Endothelial cell of umbilical vein (primary cell): ENCODE measurements around the gene CNIH4.

Experiments
- GATA2 ChIP-seq: IDR thresholded peaks from 2 replicates; pipeline ENCODE4 v1.7.0; 2011; ENCODE audit warnings: low read depth, mild to moderate bottlenecking, moderate library complexity, mixed read lengths, low read length; ENCODE audit not compliant: insufficient read length, insufficient read depth
- POLR2A ChIP-seq: IDR thresholded peaks from 2 replicates; pipeline ENCODE4 v1.6.1; 2012; ENCODE audit warnings: low read depth, mild to moderate bottlenecking, control low read depth, low read length
- TF ChIP-seq, protein P1 (sequence below), 2 donors: IDR thresholded peaks; 1 replicate in 1 of 2; 2 replicates in 1 of 2; pipeline ENCODE4 v1.5.1; 2011; ENCODE audit warnings: low read length in 2 of 2, mild to moderate bottlenecking in 2 of 2, moderate library complexity in 2 of 2, control low read depth in 1 of 2, inconsistent platforms in 1 of 2, low read depth in 1 of 2; ENCODE audit not compliant: insufficient read depth in 1 of 2; ENCODE audit errors: extremely low read depth in 1 of 2

- TF ChIP-seq, protein P1, sequence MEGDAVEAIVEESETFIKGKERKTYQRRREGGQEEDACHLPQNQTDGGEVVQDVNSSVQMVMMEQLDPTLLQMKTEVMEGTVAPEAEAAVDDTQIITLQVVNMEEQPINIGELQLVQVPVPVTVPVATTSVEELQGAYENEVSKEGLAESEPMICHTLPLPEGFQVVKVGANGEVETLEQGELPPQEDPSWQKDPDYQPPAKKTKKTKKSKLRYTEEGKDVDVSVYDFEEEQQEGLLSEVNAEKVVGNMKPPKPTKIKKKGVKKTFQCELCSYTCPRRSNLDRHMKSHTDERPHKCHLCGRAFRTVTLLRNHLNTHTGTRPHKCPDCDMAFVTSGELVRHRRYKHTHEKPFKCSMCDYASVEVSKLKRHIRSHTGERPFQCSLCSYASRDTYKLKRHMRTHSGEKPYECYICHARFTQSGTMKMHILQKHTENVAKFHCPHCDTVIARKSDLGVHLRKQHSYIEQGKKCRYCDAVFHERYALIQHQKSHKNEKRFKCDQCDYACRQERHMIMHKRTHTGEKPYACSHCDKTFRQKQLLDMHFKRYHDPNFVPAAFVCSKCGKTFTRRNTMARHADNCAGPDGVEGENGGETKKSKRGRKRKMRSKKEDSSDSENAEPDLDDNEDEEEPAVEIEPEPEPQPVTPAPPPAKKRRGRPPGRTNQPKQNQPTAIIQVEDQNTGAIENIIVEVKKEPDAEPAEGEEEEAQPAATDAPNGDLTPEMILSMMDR (IDR thresholded peaks at IDR 0.05; ENCODE audit: extremely low read depth in 1 of 2, insufficient read depth in 1 of 2, low read depth in 1 of 2, low read length in 2 of 2), result no peak
- TF ChIP-seq GATA2 (no peak), POLR2A (no peak)
Measured at GRCh38 chr1:224368409-224368808, 11.7 kb downstream of the CNIH4 start.
